Measurements from ENCODE around the gene CCN2. TPM values are rescaled to one million over a fixed set of nuclear protein-coding genes. Genes with fewer than 3 reads are reported as not detected.

The CCN2 gene
- total and polyA plus RNA-seq, 2 of the 8 experiments (the other 6 are each of a cell fraction or from before 2014, with no cell fraction given): 25.0 to 107 TPM

DNA sequence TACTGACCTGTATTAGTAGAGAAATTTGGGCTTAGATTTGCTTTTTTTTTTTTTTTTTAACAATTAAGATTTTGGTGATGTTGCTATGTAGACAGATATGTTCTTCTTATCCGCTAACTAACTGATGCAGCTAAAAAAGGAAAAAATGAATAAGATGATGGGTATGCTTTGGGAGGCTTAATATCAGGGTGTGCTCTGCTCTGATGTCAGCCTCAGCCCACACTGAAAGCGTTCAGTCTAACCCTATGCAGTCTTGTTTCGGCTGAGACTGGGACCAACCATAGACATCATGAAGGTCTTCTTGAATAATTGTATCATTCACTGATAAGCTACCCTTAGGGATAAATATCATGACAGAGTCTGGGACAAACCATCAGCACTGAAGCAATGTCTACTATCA lies 6.9 kb upstream of the CCN2 start:
- H2AFZ ChIP-seq (ENCODE audit: low read length): no peak overlapping the region
- no peak overlapping the region for H2AK5ac ChIP-seq (ENCODE audit: low read depth, low read length)
- no peaks in the 10 kb centered on the region for H3K27me3 ChIP-seq (replicated peaks in 1 of 4; ENCODE audit: control insufficient read depth in 3 of 4, extremely low read depth in 1 of 4, insufficient read depth in 3 of 4, low read length in 3 of 4)
- H3K23ac ChIP-seq (ENCODE audit: insufficient read length): no peak overlapping the region
- no peaks in the 10 kb centered on the region for H3K23me2 ChIP-seq (ENCODE audit: low read depth, low read length)
- no peak overlapping the region for H3K27ac ChIP-seq (ENCODE audit: low read depth, low read length)
- H4K5ac ChIP-seq (ENCODE audit: insufficient read length, low read depth, low read length): no peak overlapping the region
- no peak overlapping the region for H3K14ac ChIP-seq (ENCODE audit: insufficient read length)
- H3K18ac ChIP-seq (ENCODE audit: extremely low read depth, low read length): no peak overlapping the region
- H4K8ac ChIP-seq (ENCODE audit: extremely low read depth, insufficient read depth, low read length): no peak overlapping the region
- no peak overlapping the region for H2BK5ac ChIP-seq (ENCODE audit: low read depth, low read length)
- no peak overlapping the region for H2BK12ac ChIP-seq (ENCODE audit: low read depth, low read length)
- 96% methylated on average over 3 of the region's 3 CpGs; no CpG with 5 or more reads in 1 of the 2 experiments for WGBS, 2 experiments (ENCODE audit: extremely low coverage in 1 of 2, insufficient coverage in 1 of 2, insufficient read length in 1 of 2, insufficient replicate concordance in 2 of 2, low coverage in 1 of 2, low lambda C conversion rate in 2 of 2, missing lambda C conversion rate in 1 of 2)
- H2BK20ac ChIP-seq (ENCODE audit: low read length): no peak overlapping the region
- H3K9me3 ChIP-seq (ENCODE audit: insufficient read depth in 2 of 2, low read depth in 1 of 2, low read length in 1 of 2): no peaks in the 10 kb centered on the region
- no peak for DNase-seq (ENCODE audit: low read depth in 1 of 2, low spot score in 2 of 2)
- no peak overlapping the region for H2BK120ac ChIP-seq (replicated peaks; ENCODE audit: low read depth, low read length)
- H3K4me1 ChIP-seq (replicated peaks in 1 of 4; ENCODE audit: control insufficient read depth in 3 of 4, insufficient read depth in 4 of 4, low read length in 3 of 4): peaks cover 9 to 20% (median 15%) of the 10 kb centered on the region in 4 experiments
- CTCF ChIA-PET (ENCODE audit: partially characterized antibody): interaction anchor here (0.7 to 1.4 kb wide), 5 partner anchors 30 to 342 kb away, joined by 3 to 5 read pairs (median 3); no protein-coding TSS in a partner anchor
- no peak overlapping the region for H4K91ac ChIP-seq (replicated peaks; ENCODE audit: insufficient read length, low read length)
- no peaks in the 10 kb centered on the region for H3K79me1 ChIP-seq (ENCODE audit: low read depth, low read length)
- no peak overlapping the region for H2BK15ac ChIP-seq (ENCODE audit: low read length)
- FAIRE-seq: no peak
- H3K4me2 ChIP-seq (ENCODE audit: insufficient read depth in 1 of 2, low read depth in 2 of 2, low read length in 2 of 2): no peak overlapping the region
- no peak overlapping the region for H3K56ac ChIP-seq (replicated peaks; ENCODE audit: insufficient read length, low read depth, low read length)
- no peak overlapping the region for H3K9ac ChIP-seq (replicated peaks in 1 of 4; ENCODE audit: extremely low read depth in 1 of 4, low read depth in 3 of 4, low read length in 3 of 4)
- H3K4ac ChIP-seq (replicated peaks; ENCODE audit: insufficient read length, low read depth, low read length): no peak overlapping the region
- H3K79me2 ChIP-seq (ENCODE audit: control insufficient read depth in 1 of 2, insufficient read depth in 2 of 2, low read length in 2 of 2): peaks cover 0 to 10% of the 10 kb centered on the region in 2 experiments; a peak in 1 of 4 replicates
- no peaks in the 10 kb centered on the region for H4K20me1 ChIP-seq (replicated peaks in 1 of 2; ENCODE audit: control insufficient read depth in 1 of 2, insufficient read depth in 2 of 2, low read length in 2 of 2)
- POLR2A ChIA-PET (ENCODE audit: partially characterized antibody): interaction anchor here (0.7 to 6.5 kb wide), 2 partner anchors 8 to 122 kb away, joined by 3 to 70 read pairs; partner anchors contain the start of gene CCN2
- no peak overlapping the region for H3K4me3 ChIP-seq (ENCODE audit: extremely low read depth in 1 of 4, insufficient read depth in 2 of 4, low read depth in 3 of 4, low read length in 4 of 4)
- H3K36me3 ChIP-seq (ENCODE audit: control insufficient read depth in 2 of 4, insufficient read depth in 4 of 4, low read length in 3 of 4): no peaks in the 10 kb centered on the region
- TF ChIP-seq RAD21 (IDR thresholded peaks at IDR 0.05 in 1 of 2, conservative IDR thresholded peaks at IDR 0.05 in 1 of 2; ENCODE audit: low read depth in 2 of 2, low read length in 2 of 2): no peak
- TF ChIP-seq TCF12 (IDR thresholded peaks at IDR 0.05; ENCODE audit: low read depth, low read length): no peak
- TF ChIP-seq POLR2A (IDR thresholded peaks at IDR 0.05; ENCODE audit: control extremely low read depth in 1 of 2, low read depth in 2 of 2, low read length in 2 of 2): no peak
- TF ChIP-seq CEBPB (IDR thresholded peaks at IDR 0.05; ENCODE audit: low read depth, low read length): no peak
- TF ChIP-seq POU5F1 (IDR thresholded peaks at IDR 0.05; ENCODE audit: low read depth, low read length): no peak
- no peak for TF ChIP-seq JUN (IDR thresholded peaks at IDR 0.05; ENCODE audit: low read depth, low read length)
- no peak for TF ChIP-seq YY1 (IDR thresholded peaks at IDR 0.05; ENCODE audit: low read depth, low read length)
